Fibroblast of mammary gland (primary cell): ENCODE results near the gene CHST11.
"Not testable (repeated sequence)": the region's sequence is repeated elsewhere in the genome, so short reads cannot be mapped to it uniquely, and the experiment has no call there.

Source experiments
- DNase-seq: peaks from one replicate; pipeline ENCODE4 v3.0.0-alpha.2; 2010; ENCODE audit warnings: low read depth
- H3K4me3 ChIP-seq: 2 replicates; pipeline ENCODE4 v1.5.1; 2011; ENCODE audit warnings: low read depth, mild to moderate bottlenecking, low read length, moderate library complexity; ENCODE audit not compliant: control insufficient read depth
- CTCF ChIP-seq: conservative IDR thresholded peaks from 2 replicates; pipeline ENCODE4 v1.5.1; 2011; ENCODE audit warnings: low read depth, low read length, inconsistent platforms; ENCODE audit not compliant: control insufficient read depth, insufficient read depth

CHST11 gene

DNA sequence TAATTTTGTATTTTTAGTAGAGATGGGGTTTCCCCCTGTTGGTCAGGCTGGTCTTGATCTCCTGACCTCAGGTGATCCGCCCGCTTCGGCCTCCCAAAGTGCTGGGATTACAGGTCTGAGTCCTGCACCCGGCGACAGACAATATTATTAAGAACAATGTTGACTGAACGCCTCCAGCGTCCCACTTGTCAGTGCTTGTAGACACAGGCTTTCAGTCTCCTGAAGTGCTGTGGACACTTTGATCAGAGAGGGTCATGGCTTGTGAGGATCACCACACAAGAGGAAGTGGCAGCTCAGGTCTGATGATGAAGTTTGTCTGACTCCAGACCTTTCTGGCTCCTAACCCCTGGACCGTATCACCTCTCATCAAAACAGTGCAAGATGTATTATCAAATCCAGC, 114.6 kb downstream of the CHST11 start:
- TF ChIP-seq CTCF: no peak
- no peak for DNase-seq
- H3K4me3 ChIP-seq: no peak overlapping the region

- DNase-seq, H3K4me3 ChIP-seq: not testable (repeated sequence)
These were observed 117.6 kb downstream of the CHST11 start for GRCh38 chr12:104574353-104574752.

- peak; percentile 62 for DNase-seq
- not testable (repeated sequence) for H3K4me3 ChIP-seq
These were observed 118.0 kb downstream of the CHST11 start for GRCh38 chr12:104574758-104575157.

DNA sequence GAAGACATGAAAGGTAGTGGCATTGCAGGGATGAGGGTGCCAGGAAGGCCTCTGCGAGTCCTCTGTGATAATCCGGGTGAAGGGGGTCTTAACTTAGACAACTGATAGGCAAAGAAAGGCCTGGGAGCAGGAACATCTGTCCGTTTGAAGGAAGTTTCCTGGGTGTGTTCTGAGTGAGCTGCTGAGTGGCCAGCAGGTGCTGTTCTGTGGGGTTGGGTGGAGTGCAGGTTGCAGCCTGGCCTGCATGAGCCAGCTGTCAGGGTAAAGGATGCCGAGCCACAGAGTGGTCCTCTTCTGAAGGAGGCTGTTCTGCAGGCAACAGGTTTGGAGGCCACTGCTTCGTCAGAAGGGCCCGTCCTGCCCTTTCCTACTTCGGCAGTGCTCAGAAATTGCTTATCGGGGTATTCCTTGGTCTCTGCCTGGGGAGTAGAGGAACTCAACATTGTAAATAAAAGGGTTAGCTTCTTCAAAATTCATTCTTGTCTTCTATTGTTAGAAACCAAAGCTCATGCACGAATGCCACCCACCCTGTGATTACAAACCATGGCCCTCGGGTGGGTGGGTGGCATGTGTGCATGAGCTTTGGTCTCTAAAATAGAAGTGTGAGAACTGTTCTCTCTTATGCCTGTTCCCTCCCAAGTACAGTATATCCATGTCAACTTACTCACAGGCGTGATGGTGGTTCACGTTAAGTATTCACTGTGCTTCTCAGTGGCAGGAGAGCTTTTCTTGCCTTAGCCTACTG, 118.9 kb downstream of the CHST11 start:
- no peak for TF ChIP-seq CTCF
- no peak for DNase-seq
- no peak overlapping the region for H3K4me3 ChIP-seq

GRCh38 chr12:104576187-104576778, 119.5 kb downstream of the CHST11 start:
- no peak for DNase-seq
- no peak overlapping the region for H3K4me3 ChIP-seq
- no peak for TF ChIP-seq CTCF

- H3K4me3 ChIP-seq: no peak overlapping the region
- DNase-seq: no peak
- TF ChIP-seq CTCF: no peak
These were observed 120.3 kb downstream of the CHST11 start for GRCh38 chr12:104576980-104577580.

DNA sequence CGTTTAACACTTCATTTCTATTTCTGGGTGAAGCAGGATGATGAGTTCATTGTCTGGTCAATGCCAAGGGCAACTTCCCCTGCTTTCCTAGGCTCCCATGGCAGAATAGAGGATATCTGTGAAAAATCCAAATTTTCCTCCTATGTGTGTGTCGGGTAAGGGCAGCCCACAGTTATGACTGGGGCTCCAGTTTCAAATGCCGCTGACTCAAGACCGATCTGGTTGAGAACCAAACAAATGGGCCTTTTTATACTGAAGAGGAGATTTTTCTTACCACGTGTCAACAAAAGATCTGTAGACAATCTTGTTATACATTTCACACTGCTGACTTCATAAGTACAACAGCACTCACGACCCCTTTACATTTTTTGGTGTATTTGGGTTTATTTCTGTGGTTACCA, 120.8 kb downstream of the CHST11 start:
- peak; percentile 61 for DNase-seq
- no peak overlapping the region for H3K4me3 ChIP-seq
- no peak for TF ChIP-seq CTCF

DNA sequence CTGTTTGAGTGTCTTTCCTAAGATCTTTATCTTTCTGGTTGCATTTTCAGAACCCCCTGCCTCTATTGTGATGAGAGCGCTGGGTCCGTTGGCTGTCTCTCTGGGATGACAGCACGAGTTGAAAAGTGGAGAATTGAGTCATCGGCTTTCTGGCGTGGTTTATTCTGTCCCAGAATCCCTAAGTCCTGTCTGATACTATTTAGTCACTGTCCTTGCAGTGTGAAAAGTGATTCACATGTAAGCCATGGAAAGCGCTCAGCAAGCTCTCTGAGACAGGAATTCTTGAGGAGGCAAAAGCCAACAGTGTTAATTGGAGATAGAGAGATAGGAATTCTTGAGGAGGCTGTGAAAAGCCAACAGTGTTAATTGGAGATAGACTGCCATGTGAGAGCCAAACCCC, 121.7 kb downstream of the CHST11 start:
- H3K4me3 ChIP-seq: no peak overlapping the region
- DNase-seq: peak; percentile 91
- TF ChIP-seq CTCF: no peak
